GM18868 (cell line): ENCODE results near the gene SLC1A7.

Experiments
- ATAC-seq: cut with Tn5 transposase; IDR thresholded peaks from one replicate; pipeline ENCODE4 v1.9.1; 2021; ENCODE audit warnings: mild to moderate bottlenecking, moderate library complexity; ENCODE audit not compliant: unreplicated experiment

SLC1A7 gene

DNA sequence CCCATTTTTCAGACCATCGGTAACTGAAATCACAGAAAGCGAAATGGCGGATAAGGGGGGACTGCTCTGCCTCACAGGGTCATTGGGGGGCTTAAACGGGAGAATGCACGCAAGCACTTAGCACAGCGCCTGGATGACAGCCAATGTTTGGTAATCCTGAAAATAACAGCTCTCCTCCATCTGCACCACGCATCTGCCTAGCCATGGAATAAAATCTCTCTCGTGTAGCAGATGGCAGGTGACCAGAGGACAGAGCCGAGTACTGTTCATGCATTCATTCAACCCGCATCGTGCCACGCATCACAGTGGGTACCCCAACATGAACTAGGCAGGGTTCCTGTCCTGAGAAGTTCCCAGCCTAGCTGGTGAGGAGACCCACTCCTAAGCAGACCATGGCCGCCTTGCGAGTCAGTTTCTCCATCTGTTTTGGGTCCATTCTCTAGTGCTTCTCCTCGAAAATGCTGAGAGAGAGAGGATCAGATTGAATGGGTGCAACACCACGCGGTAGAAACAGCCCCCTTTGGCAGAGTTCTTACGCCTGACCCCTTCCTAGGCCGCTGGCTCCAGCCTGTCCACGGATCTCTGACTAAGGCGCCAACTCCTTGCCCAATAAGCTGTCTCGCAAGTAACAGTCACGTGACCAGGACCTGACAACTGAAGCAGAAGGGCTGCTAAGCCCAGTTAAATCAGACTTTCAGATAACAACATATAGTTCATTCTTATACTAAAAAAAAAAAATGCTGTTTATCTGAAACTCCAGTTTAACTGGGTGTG is 7.3 kb downstream of the SLC1A7 start:
- ATAC-seq: no peak

DNA sequence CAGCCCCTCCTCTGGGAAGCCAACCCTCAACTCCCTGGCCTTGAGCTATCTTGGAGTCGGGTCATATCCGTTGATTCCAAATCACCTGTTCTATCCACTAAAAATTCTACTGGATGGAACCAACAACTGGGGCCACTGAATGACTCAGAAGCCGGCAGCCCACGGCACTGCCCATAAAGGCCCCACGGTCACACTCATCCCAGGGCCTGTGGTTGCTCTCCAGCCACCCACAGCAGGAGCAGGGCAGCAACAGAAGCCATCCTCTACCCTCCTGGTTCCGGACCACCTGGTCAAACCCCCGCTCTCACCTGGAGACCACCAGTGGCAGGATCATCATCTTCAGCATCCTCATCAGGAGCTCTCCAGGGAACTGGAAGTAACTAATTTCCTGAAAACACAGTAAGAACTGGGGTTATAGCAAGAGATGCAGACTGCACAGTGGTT is 8.4 kb downstream of the SLC1A7 start:
- ATAC-seq: no peak

DNA sequence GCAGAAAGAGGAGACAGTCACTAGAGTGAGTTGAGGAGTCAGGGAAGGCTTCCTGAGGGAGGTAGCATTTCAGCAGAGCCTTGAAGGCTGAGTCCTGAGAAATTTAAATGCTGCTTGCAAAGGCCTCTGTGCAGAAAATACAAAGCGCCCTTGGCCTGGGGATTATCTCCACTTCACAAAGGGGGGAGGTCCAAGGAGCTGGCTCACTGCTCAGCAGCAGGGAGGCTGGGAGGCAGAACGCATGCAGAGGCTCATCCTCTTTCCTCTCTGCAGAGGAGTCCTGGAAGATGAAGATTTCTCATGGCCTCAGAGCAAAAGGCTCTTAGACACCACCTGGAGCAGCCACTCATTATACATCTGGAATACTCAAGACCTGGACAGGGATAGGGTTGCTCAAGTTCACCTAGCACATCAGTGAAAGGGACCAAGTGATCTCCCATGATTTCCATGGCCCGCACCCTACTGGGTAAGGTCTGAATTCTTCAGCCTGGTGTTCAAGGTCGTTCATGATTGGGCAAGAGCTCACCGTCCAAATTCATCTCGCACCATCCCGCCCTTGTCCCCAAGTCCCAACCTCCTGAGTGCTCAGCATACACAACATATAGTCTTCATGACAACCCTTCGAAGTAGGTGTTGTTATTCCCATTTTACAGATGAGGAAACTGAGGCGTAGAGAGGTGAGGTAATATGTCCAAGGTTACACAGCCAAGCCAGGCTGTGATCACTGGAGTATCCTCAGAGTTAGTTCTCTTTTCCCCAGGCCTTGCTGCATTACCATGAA is 9.0 kb downstream of the SLC1A7 start:
- ATAC-seq: no peak

DNA sequence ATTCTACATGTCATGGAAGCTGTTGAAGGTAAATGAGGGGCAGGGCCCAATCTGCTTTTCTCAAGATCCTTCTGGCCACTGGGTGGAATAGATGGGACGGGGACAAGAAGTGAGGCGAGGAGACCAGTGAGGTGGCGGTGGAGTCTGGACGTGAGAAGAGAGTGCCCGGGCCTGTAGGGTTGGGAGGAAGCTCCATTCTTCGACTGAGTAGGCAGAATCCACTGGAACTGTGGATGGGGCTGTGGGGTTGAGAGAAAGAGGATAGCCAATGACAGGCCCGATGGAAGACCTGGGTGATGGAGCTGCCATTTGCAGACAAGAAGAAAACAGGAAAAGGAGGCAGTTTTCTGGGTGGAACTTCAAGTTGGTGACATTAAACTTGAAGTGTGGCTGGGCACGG is 10.3 kb downstream of the SLC1A7 start:
- no peak for ATAC-seq

DNA sequence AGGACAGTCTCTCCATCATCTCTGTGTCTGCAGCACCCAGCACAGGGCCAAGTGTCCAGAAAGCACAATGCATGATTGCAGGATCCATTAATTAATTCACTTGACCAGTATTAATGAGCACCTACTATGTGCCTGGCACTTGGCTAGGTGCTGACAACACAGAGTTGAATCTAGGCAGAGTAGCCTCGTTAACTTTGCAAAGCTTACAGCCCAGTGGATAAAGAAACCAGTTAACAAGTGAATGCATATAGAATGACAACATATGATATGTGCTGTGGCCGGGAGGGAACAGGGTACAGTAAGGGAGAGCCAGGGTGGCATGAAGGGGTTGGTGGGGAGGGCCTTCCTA is 10.9 kb downstream of the SLC1A7 start:
- ATAC-seq: no peak

DNA sequence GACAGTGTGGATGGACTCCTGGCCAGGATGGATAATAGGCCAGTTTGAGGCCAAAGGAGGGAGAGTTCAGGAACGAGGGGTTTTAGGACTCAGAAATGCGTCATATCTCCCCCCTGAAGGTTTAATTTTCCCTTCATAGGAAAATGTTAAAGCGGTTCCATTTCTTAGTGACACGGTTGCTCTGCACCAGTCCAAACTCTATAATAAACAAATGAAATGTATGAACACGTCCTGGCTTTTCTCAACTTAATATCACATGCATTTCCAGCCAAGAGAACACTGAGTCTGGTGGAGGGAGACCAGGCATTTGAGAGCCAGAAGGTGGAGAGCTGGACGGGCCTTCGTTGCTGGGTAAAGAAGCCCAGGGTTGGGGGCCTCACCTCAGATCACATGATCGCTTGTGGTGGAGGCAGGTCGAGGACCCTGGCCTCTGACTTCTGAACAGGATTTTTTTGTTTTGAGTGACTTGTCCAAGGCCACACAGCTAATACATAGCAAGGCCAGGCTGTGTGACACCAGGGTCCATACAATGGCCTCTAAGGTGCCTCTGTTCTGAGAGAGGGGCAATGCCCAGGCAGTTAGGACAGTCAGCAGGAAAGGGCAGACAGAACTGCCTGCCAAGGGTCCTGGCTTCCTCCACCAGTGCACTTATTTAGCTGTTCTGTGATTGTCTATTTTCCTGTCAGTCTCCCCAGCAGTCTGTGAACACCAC is 11.4 kb downstream of the SLC1A7 start:
- no peak for ATAC-seq

DNA sequence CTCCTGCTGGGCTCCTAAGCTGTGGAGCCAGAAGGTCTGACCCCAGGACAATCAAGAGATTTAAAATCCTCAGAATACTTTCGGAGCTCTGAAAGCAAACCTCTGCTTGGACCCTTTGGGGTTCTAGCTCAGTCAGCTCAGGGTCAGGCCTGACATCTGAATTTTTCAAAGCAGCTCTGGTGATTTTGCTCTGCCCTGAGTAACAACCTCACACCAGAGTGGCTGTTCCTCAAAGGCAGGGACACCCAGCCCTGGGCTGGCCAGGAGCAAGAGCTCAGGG is 11.9 kb downstream of the SLC1A7 start:
- no peak for ATAC-seq

DNA sequence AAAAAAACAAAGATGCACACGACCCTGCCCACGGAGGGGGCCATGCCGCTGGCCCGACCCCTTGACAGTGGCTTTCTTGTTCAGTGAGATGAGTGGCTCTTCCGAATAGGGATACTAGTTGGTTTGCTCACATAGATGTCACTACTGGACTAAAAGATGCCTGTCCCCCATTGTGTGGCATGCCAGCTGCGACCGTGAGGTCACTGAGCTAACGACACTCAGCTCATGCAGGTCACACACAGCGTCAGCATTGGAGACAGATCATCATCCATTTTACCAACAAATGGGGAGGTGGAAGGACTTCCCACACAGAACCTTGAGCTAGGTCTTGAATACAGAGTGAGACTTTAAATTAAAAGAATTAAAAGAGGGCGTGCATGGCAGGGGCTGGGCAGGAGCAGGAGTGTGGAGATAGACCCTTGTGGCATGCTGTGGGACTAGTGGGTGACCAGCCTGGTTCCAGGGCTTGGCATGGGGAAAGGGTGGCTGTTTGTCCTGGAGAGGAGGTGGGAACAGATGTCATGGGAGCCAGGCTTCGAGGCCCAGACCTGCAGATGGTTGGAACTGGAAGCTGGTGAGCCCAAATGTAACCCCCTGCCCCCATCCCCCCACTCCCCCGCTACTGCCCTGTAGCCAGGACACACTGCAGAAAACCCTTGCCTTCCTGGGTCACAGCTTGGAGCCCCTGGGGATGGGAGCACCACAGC is 12.4 kb downstream of the SLC1A7 start:
- no peak for ATAC-seq

DNA sequence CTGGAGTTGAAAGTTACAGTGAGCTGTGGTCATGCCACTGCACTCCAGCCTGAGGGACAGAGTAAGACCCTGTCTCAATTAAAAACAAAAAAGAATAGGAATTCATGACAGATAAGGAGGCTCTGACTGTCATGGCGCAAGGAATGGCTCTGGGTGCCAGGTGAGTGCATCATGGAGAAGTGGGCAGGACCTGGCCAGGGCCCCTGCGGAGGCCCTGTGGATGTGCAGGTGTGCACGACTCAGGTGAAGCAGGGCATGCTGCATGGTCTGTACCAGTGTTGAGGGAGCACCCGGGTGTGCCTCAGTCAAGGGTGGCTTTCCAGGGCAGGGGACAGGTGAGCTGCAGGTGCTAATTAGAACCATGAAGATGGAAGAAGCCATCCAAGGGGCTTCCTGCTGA is 14.0 kb downstream of the SLC1A7 start:
- ATAC-seq: no peak

DNA sequence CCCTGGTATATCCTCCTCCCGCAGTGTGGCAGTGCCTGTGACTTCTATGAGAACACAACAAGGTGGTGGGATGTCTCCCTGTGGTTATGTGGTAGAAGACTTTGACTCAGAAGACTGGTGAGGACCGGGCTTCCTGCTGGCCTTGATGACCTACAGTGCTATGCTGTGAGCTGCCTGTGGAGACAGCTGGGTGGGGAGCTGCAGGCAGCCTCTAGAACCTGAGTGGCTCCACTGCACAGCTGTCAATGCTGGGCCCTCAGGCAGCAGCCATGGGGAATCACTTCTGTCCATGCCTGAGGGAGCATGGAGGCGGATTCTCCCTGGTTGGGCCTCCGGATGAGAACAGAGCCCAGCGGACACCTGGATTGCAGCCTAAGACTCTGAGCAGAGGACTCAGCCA is 14.9 kb downstream of the SLC1A7 start:
- no peak for ATAC-seq

DNA sequence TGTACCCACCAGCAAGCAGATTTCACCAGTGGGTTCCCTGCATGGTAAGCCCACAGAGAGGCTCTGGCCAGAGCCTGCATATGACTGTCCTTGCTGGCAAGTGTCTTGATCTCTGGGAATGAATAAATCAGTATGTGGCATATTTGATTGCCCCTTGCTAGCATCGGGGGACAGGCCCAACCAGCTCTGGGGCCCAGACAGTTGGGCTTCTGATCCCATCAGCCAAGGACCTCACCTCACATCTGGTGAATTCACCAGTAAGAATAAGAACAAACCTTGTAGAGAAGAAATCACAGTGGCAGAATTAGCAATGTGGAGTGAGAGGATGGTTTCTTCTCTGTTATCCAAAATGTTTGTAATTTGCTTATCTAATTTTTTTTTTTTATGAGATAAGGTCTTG is 15.9 kb downstream of the SLC1A7 start:
- ATAC-seq: no peak

DNA sequence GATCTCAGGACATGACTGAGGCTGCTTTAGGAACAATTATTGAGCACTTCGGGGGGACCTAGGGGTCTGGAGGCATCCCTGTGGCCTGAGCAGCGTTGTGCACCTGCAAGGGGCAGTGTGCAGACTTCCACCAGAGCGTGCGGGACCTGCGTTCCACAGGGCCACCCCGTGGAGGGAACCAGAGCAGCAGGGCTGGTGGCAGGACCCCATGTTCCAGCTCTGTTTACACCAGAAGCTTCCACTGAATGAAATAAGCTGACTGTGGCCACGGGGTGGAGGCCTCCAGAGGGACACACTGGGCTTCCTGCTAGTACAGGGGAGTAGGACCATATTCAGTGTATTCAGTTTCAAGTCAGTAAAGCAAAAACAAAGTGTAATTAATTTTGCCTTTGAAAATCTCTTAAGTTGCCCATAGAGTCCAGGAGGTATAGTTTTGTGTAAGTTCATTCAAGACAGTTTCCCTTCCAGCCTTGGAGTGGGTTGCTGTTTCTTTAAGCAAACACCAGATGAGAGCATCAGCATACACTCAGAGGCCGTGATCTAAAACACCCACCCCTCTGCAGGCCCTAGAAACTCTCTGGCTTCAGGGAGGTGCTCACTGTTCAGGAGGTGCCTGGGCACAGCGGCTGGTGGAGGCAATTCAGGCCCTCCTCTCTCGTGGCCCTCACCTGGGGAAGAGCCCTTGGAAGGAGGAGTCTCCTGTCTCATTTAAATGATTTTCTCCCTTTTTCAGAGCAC is 16.6 kb downstream of the SLC1A7 start:
- no peak for ATAC-seq

DNA sequence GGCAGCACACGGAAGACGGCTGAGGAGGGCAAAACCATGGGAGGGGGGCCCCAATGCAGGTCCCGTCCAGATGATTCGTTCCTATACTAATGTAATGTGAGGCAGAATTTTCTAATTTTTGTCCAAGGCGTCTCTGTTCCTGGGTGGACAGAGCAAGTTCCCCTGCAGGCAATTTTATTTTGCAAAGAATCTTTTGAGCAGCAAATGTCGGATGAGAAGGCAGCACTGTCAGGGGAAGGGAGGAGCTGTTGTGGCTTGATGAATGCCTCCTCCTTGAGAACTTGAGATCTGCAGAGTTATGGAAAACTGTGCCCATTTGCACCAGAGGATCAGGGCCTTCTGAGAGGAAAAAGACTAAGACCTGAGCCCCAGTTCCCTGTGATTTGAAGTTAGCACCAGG is 17.3 kb downstream of the SLC1A7 start:
- ATAC-seq: no peak

DNA sequence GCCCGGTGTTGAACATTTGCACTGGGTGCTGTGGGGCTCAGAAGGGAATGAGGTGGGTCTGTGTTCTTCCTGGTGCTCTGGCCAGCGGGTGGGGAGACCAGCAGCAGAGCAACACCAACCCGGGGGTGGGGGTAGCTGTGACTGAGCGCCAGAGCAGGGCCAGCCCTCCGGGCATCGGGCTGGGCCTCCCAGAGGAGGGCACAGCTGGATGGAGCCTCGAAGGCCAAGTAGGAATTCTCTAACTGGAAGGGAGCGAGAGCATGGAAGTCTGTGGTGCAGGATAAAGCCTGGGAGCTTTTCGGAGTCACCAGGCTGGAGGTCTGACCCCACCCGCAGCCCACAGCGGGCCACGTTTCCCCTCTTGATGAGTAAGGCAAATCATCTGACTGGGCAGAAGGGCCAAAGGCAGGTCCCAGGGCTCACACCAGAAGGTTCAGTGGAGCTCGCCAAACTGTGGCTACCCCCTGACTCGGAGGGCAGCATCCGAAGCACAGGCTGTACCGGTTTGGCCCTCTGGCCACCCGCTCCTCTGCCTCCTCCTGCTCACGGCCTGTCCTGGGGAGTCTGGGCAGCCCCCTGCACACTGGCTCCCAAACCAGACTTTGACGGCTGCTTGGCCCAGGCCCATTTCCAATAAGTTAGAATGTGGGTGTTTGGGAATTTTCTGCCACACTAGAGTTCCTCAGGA is 18.8 kb downstream of the SLC1A7 start:
- no peak for ATAC-seq

DNA sequence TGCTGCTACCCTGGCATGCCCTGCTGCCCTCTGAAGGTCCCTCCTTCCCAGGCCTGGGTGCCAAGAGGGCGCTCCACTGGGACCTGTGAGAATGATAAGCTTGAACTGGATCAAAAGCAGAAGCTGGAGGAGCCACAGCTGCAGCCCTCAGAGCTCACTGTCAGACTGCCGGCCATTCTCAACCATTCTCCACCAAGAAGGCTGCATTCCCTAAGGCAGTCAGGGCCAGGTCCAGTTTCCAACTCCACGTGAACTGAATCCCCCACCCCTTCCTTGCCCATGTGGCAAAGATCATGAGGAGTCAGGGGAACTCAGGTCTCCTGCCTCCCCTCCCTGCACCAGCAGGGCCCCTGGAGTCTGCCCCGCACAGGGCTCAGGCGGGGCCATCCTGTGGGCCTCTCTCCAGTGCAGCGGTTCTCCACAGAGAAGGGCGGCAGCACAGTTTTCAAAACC is 19.5 kb downstream of the SLC1A7 start:
- no peak for ATAC-seq

DNA sequence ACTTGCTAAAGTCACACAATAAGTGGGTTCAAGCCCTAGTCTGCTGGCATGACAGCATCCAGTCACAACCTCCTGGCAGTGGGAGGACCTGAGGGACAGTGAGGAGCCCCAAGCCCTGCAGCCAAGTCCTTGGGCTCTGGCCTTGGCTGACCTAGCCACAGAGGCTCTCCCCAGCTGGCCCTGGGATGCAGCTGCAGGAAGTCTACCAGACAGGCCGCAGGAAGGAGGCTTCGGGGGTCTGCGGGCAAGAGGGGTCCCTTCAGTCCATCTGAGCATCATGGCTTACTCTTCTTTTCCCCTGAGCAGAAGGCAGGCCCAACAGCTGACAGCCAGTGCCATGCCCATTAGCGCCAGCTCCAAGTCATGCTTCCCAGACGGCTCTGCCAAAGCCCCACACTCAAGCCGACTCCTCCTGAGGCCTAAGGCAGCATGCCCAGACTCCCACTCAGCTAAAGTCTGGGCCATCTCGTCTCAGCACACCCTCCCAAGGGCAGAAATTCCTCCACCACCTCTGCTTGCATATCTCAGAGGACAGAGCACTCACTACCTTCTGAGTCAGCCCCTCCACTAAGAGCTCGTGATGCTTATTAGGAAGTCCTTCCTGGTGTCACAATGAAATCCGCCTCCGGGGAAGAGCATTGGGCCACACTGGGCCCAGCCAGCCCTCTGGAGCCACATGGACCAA is 20.1 kb downstream of the SLC1A7 start:
- no peak for ATAC-seq

DNA sequence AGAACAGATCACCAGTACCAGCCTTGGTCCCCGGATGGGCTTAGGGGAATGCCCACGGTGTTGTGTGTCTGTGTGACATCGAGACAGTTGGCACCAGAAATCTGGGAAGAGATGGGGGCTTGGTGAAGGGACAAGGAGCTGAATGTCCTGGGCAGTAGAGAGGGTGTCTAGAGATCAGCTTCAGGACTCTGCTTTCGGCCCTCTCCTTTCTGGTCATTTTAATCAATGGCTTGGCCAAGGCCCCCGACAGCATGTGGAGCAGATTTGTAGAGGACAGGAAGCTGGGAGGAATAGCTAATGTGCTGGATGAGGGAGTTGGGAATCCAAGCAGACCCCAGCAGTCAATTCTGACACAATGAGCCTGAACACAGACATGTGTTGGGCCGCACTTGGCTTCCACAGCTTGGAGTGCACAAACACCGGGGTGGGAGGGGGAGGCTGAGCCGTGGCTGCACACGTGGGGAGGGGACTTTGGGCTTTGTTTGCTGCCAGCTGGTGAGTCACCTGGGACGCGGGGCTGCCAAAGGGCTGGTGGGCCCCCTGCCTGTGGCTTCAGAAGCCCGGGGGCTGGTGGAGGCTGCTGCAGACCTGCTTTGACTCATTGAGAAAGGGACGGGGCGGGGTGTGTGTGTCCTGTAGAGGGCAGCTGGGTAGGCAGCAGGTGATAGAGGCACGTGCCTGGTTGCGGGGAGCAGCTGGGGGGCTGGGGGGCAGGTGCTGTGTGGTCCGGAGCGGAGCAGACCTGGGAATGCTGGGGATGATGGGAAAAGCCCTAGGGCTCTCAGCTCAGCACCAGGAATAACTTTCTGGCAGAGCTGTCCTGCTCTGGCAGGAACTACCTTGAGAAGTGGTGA is 20.9 kb downstream of the SLC1A7 start:
- ATAC-seq: no peak

DNA sequence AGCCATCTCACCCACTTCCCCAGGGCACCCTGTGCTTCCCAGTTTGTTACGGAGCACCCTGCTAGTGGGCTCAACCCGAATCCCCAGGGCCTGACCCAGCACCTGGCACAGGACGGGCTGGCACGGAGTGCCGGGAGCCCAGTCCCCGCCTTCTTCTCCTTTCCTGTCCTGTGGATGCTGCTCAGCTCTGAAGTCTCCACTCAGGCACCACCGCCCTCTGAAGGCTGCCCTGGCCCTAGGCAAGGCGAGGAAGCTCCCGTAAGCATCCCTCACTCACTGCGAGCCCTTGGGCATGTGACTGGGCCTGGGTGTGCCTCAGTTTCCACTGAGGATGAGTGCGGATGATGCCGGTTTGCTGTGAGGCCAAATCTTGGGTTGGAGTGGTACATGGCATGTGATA is 21.8 kb downstream of the SLC1A7 start:
- ATAC-seq: no peak

DNA sequence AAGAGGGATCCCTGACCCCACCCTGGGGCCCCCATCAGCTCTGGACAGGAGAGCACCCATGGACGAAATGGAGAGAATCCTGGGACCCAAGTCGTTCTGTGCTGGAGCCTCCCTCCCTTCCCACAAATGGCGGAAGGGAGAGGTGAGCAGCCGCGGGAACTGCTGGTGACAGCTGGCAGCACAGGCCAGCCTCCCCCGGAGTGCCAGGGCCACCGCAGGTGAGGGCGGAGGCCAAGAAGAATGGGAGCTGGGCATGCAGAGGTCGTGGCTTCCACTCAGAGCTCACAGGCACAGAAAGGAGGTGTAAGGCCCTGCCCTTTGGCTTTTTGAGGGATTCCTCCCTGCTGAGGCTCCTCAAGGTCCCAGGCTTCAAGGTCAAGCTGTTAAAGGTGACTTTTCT is 24.6 kb downstream of the SLC1A7 start:
- no peak for ATAC-seq
